Measurements from ENCODE around the gene CENPO.

The CENPO gene

GRCh38 chr2:24863641-24864040, 70.4 kb downstream of the CENPO start:
- H3K36me3 ChIP-seq (replicated peaks; ENCODE audit: insufficient read depth, low read length) = peaks cover 11% of the 10 kb centered on the region; the same call in 1 of the 2 replicates
- no peak for DNase-seq
- H3K4me1 ChIP-seq (ENCODE audit: low read length) = no peaks in the 10 kb centered on the region
- H3K4me2 ChIP-seq (ENCODE audit: low read depth, low read length) = no peak overlapping the region
- H4K20me1 ChIP-seq (ENCODE audit: insufficient read depth, low read length) = peaks cover 3% of the 10 kb centered on the region; the same call in 1 of the 2 replicates
- H3F3A ChIP-seq (ENCODE audit: insufficient read depth, low read length) = peaks cover 12% of the 10 kb centered on the region
- H3K27me3 ChIP-seq (replicated peaks; ENCODE audit: insufficient read depth, low read length) = no peaks in the 10 kb centered on the region
- H3K4me3 ChIP-seq (ENCODE audit: low read length) = no peak overlapping the region
- H3K9me3 ChIP-seq (replicated peaks; ENCODE audit: insufficient read depth, low read length) = no peaks in the 10 kb centered on the region
- no peak for TF ChIP-seq CTCF (IDR thresholded peaks at IDR 0.05; ENCODE audit: low read length)
- TF ChIP-seq EZH2 (optimal IDR thresholded peaks at IDR 0.05; ENCODE audit: low read depth, low read length) = no peak
- TF ChIP-seq EZH2phosphoT487 (IDR thresholded peaks at IDR 0.05; ENCODE audit: low read length) = no peak
- peaks cover 85% of the 10 kb centered on the region for H3K79me2 ChIP-seq (ENCODE audit: low read length)
- H2AFZ ChIP-seq (ENCODE audit: low read length) = no peak overlapping the region
- H3K9ac ChIP-seq (ENCODE audit: low read length) = no peak overlapping the region
- H3K9me2 ChIP-seq (replicated peaks; ENCODE audit: insufficient read depth, low read length) = no peaks in the 10 kb centered on the region
- H3K27ac ChIP-seq (ENCODE audit: low read length) = no peak overlapping the region

- Histone ChIP-seq H3K27me3 (replicated peaks; ENCODE audit: insufficient read depth, low read length) (no peaks in the 10 kb centered on the region), H3K4me3 (ENCODE audit: low read length) (no peak overlapping the region), H4K20me1 (ENCODE audit: insufficient read depth, low read length) (peaks cover 3% of the 10 kb centered on the region; the same call in 1 of the 2 replicates), H3K9ac (ENCODE audit: low read length) (no peak overlapping the region), H3K4me2 (ENCODE audit: low read depth, low read length) (no peak overlapping the region), H2AFZ (ENCODE audit: low read length) (no peak overlapping the region), H3K9me2 (replicated peaks; ENCODE audit: insufficient read depth, low read length) (no peaks in the 10 kb centered on the region), H3K4me1 (ENCODE audit: low read length) (no peaks in the 10 kb centered on the region), H3K27ac (ENCODE audit: low read length) (no peak overlapping the region), H3K79me2 (ENCODE audit: low read length) (peaks cover 70% of the 10 kb centered on the region), H3K9me3 (replicated peaks; ENCODE audit: insufficient read depth, low read length) (no peaks in the 10 kb centered on the region), H3F3A (ENCODE audit: insufficient read depth, low read length) (peaks cover 12% of the 10 kb centered on the region), H3K36me3 (replicated peaks; ENCODE audit: insufficient read depth, low read length) (peaks cover 11% of the 10 kb centered on the region; the same call in 1 of the 2 replicates)
- DNase-seq = no peak
- TF ChIP-seq EZH2phosphoT487 (IDR thresholded peaks at IDR 0.05; ENCODE audit: low read length) (no peak), CTCF (IDR thresholded peaks at IDR 0.05; ENCODE audit: low read length) (no peak), EZH2 (optimal IDR thresholded peaks at IDR 0.05; ENCODE audit: low read depth, low read length) (no peak)
These were observed 73.7 kb downstream of the CENPO start for GRCh38 chr2:24866946-24867345.

- Histone ChIP-seq H3K79me2 (ENCODE audit: low read length) (peaks cover 71% of the 10 kb centered on the region), H3K36me3 (replicated peaks; ENCODE audit: insufficient read depth, low read length) (peaks cover 7% of the 10 kb centered on the region; the same call in 1 of the 2 replicates), H3K9me2 (replicated peaks; ENCODE audit: insufficient read depth, low read length) (no peaks in the 10 kb centered on the region), H2AFZ (ENCODE audit: low read length) (no peak overlapping the region), H3F3A (ENCODE audit: insufficient read depth, low read length) (peaks cover 12% of the 10 kb centered on the region), H3K4me1 (ENCODE audit: low read length) (no peaks in the 10 kb centered on the region), H3K9ac (ENCODE audit: low read length) (no peak overlapping the region), H4K20me1 (ENCODE audit: insufficient read depth, low read length) (no peaks in the 10 kb centered on the region), H3K4me3 (ENCODE audit: low read length) (no peak overlapping the region), H3K27ac (ENCODE audit: low read length) (no peak overlapping the region), H3K9me3 (replicated peaks; ENCODE audit: insufficient read depth, low read length) (no peaks in the 10 kb centered on the region), H3K4me2 (ENCODE audit: low read depth, low read length) (no peak overlapping the region), H3K27me3 (replicated peaks; ENCODE audit: insufficient read depth, low read length) (no peaks in the 10 kb centered on the region)
- no peak for DNase-seq
- TF ChIP-seq EZH2phosphoT487 (IDR thresholded peaks at IDR 0.05; ENCODE audit: low read length) (no peak), CTCF (IDR thresholded peaks at IDR 0.05; ENCODE audit: low read length) (no peak), EZH2 (optimal IDR thresholded peaks at IDR 0.05; ENCODE audit: low read depth, low read length) (no peak)
These were observed 77.2 kb downstream of the CENPO start for GRCh38 chr2:24870440-24870839.
